Embryonic facial prominence (tissue), 1 donor: ENCODE data around the gene SIRPG.
"Not testable (repeated sequence)": the region's sequence is repeated elsewhere in the genome, so short reads cannot be mapped to it uniquely, and the experiment has no call there.

Experiments used
- DNase-seq: peaks from one replicate; pipeline ENCODE4 v3.0.0-alpha.2; 2016; ENCODE audit errors: extremely low spot score

The SIRPG gene

GRCh38 chr20:1657556-1658334 is at the start of gene SIRPG:
Gene SIRPG (minus strand): TSS chr20:1657779. CDS start chr20:1657714, 65 bp downstream.
- no peak for DNase-seq

GRCh38 chr20:1706887-1707286 is 49.3 kb upstream of the SIRPG start:
- not testable (repeated sequence) for DNase-seq

- DNase-seq, result no peak
Observed at GRCh38 chr20:1706079-1706478, 48.5 kb upstream of the SIRPG start.

- DNase-seq, result no peak
Observed at GRCh38 chr20:1702855-1703254, 45.3 kb upstream of the SIRPG start.

- no peak for DNase-seq
Observed at GRCh38 chr20:1702328-1702727, 44.7 kb upstream of the SIRPG start.

DNA sequence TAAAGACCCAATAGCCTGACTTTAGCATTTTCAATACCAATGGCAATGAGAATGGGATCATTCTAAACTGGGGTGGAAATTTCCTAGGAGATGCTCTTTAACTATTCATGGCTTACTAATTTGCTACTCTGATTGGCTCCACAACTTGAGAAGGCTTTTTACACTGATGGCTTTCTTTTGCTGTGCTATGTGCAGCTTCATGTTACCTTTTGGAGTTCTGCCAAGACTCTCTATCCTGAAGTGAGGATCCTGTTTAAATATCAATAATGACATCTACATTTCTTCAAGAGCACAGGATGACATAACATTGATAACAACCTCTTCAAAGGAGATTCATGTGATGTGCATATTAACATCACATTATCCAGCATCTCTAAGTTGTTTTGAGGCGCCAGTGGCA is 43.4 kb upstream of the SIRPG start:
- DNase-seq, result no peak

DNA sequence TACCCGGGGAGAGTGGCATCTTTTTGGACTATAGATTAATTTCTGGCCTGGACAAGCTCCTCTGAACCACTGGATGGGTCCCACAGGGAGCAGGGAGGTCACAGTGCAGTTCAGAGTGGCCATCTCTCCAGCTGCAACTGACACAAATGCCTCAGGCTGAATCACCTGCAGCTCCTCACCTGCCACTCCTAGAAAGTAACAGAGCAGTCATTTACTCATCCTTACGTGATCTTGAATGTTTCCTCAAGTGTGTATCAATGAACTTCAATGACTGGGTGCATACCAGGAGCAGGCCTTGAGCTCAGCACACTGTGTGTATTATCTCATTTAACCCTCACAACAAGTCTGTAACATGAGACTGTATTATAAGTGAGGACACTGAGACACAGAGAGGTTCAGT is 40.0 kb upstream of the SIRPG start:
- DNase-seq, result no peak

GRCh38 chr20:1696521-1697209 is 39.1 kb upstream of the SIRPG start:
- no peak for DNase-seq

- no peak for DNase-seq
Observed at GRCh38 chr20:1694672-1695071, 37.1 kb upstream of the SIRPG start.

GRCh38 chr20:1693427-1693826 is 35.8 kb upstream of the SIRPG start:
- no peak for DNase-seq

DNA sequence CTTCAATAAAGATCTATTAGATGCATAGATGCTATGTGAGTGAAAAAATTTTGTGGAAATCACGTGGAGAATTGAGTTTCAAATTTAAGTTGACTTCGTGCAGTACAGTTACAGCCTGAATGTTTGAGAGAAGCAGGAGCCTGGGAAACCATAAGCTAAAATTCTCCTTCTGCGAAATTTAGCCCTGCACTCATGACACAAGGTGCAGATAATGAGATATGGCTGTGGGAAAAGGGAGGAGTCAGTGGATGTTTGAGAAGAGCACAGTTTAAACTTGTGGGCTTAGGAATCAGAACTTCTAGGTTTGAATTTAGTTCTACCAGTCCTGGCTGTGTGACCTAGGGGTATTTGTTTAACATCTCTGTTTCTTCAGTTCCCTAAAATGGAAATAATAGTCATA is 32.1 kb upstream of the SIRPG start:
- DNase-seq, result no peak

GRCh38 chr20:1688886-1689538 is 31.4 kb upstream of the SIRPG start:
- DNase-seq, result no peak

DNA sequence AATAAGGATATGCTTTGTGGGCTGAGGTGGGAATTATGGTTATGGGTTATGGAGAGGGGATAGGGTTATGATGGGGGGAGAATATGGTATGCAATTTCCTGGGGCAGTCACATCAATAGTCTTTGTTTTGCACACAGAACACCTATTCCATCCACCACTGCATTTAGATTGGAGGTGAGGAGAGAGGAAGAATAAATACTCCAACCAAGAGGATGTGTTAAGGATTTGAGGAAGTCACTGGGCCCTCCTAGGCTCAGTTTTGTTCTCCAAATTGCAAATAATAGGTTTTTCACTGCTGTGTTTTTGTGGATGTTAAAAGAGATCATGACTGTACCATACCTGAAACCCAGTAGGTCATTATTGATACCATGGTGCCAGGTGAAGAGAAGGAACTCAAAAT is 29.5 kb upstream of the SIRPG start:
- DNase-seq, result no peak

- no peak for DNase-seq
Observed at GRCh38 chr20:1686151-1686748, 28.7 kb upstream of the SIRPG start.

DNA sequence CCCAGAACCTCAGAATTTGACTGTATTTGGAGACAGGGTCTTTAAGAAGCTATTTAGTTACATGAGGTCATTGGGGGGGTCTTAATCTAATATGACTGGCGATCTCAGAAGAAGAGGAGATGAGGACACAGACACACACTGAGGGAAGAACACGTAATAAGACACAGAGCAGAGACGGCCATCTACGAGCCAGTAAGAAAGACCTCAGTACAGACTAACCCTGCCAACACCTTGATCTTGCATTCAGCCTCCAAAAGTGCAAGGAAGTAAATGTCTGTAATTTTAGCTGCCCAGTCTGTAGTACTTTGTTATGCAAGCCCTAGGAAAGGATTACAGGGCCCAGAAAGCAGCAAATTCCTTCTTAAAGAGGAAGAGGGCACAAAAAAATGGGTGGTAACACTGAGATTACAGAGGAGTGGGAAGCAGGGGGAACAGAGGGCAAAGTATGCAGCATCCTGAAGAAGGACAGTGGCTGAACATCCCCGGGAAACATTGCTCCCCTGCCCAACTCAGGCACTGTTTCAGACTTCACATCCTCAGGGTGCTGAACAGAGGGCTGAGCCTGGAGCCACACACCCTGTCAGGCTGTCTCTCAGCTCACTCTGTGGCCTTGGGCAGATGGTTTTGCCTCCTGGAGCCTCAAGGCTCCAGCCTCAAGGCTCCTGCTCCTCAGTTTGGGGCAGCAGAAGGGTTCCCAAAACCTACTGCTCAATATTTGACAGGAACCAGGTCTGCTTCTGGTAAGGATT is 27.9 kb upstream of the SIRPG start:
- no peak for DNase-seq

DNA sequence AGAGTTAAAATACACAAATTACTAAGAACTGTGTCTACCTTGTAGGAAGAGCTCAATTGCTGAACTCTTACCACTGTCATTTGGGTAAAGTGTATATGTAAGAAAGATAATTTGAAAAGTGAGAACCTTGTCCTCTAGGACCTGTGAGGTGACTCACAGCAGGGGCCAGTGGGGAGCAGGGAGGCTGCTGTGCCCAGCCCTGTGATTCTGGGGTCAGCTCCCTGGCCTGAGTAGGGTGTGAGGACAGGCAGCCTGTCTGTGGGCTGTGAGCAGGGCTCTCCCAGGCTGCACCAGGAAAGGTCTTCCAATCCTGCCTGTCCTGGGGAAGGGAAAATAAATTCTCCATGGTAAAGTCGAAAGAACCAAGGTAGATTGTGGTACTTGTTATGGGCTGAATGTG is 27.3 kb upstream of the SIRPG start:
- DNase-seq, result no peak

GRCh38 chr20:1676650-1677049 is 19.1 kb upstream of the SIRPG start:
- no peak for DNase-seq

DNA sequence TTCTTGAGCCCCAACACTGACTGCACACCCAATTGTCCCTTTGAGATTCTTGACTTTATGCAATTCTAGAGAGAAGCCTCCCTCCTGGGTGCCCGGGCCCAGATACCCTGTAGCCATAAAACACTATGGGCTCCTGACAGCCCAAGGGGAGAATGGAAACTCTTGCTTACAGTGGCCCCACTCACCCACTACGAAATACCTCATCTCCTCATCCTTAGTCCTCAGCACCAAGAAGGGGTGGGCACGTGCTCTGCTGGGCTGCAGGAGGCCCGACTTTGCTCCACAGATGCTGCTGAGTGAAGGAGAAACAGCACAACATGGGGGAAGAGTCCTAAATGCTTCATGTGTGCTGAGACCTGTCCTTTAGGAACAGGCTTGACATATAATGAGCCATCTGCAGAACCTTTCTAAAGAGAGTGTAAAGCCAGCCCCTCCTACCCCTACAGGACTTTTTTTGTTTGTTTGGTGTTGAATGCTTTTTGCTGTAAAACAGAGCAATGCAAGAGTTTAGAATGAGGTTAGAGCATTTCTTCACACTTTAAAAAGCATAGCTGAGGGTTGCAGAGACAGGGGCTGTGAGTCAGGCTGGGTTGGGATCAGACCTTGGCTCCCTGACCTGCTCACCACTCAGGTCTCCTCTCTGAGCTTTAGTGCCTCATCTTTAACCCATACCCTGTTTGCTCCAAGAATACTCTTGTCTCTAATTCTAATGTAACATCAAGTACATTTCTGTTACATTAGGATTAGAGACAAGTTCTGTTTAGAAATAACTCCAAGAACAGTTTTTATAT is 17.6 kb upstream of the SIRPG start:
- DNase-seq, result no peak

DNA sequence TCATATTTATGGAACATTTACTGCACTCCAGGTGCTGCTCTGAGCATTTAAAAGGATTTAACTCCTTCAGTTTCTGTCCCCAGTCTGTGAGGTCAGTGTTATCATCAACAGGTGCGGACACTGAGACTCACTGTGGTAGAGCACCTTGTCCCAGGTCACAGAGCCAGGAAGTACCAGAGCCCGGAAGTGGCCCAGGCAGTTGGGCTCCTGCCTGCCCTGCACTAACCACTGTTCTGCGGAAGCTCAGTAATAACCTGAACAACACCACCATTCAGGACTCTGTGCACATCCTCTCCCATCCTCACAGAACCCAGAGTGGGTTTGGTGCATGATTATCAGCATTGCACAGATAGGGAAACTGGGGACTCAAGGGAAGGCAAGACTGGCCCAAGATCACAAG is 16.8 kb upstream of the SIRPG start:
- DNase-seq, result no peak

- no peak for DNase-seq
Observed at GRCh38 chr20:1673424-1673823, 15.8 kb upstream of the SIRPG start.

- no peak for DNase-seq
Observed at GRCh38 chr20:1672728-1673127, 15.1 kb upstream of the SIRPG start.
